GM21390 (cell line): Measurements from ENCODE around the gene TARP.
"Not testable (repeated sequence)": the region's sequence is repeated elsewhere in the genome, so short reads cannot be mapped to it uniquely, and the experiment has no call there.

Experiments used
- ATAC-seq: cut with Tn5 transposase; IDR thresholded peaks from one replicate; pipeline ENCODE4 v1.9.1; 2021; ENCODE audit not compliant: unreplicated experiment

The TARP gene

DNA sequence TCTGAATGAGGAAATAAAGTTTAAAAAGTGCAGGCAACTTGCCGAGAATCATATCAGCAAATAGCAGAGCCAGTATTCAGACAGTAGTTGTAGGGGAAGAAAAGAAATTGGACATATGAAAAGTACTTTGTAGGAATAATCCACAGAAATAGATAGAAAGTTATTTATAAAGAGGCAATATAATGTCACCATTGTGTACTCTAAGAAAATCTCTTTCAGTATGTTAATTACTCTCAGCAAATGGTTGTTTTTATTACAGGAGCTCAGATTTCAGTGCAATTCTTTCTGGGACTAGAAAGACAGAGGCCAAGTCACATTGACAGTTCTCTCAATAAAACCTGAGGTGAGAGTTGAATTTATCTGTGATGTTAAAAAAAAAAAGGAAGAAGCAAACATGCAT lies 10.2 kb downstream of the TARP start:
- ATAC-seq, result not testable (repeated sequence)

- ATAC-seq, result no peak
These were observed 10.9 kb downstream of the TARP start for GRCh38 chr7:38262545-38262944.

DNA sequence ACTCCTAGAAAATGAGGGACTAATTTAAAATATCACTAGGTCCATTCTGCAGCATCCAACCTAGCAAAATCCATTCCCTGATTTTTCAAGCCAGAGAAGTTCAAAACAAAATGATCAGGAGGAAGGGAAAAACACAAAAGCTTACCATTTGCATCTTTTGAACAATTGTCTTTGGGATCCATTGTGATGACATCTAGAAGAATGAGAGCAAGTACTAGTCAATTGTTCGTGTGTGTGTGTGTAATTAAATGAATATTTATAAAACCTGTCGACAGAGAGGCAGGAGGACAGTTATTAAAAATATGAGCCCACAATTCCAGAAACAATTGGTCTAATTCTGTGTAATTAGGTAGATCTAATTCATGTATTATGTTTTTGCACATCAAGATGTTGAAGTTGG lies 11.4 kb downstream of the TARP start:
- not testable (repeated sequence) for ATAC-seq

DNA sequence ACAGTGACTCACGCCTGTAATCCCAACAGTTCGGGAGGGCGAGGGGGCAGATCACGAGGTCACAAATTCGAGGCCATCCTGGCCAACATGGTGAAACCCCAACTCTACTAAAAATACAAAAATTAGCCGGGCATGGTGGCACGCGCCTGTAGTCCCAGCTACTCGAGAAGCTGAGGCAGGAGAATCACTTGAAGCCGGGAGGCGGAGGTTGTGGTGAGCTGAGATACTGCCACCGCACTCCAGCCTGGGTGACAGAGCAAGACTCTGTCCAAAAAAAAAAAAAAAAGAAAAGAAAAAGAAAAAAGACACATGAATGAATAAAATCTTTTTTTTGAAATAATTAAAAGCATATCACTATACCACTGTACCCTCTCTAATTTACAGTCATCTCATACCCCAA lies 11.8 kb downstream of the TARP start:
- ATAC-seq, result not testable (repeated sequence)

DNA sequence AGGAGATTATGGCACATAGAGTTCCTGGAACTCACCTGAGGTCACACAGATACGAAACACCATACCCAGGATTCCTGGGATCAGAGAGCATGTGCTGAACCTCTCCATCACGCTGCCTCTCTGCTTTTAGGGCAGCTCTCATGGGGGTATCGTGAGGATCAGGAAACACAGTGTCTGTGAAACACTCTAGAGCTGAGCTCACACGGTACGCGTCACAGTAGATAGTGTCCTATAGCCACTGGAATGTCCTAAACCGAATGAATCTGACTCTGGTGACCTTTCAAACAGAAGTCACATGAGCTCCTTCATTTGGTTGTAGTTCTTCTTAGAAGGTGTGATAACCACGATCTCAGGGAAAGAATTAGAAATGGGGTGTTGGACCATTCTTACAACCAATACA lies 14.3 kb downstream of the TARP start:
- not testable (repeated sequence) for ATAC-seq

DNA sequence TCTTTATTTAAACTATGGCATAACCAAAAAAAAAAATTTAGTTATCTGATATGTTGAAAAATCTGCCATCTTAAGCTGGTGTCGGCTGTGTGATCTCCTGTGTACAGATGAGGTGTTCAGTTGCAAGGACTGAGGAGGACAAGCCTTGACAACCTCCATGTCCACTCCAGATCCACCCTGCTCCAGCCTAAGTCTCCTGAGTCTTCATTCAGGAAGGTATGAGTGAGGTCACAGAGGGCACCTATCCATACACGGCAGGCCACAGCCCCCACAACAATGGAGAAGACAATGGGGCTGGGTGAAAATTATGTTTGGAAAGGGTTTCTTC lies 16.1 kb downstream of the TARP start:
- no peak for ATAC-seq

GRCh38 chr7:38249849-38250248 lies 23.6 kb downstream of the TARP start:
- peak; percentile 93 for ATAC-seq

GRCh38 chr7:38248069-38248567 lies 25.3 kb downstream of the TARP start:
- no peak for ATAC-seq

- no peak for ATAC-seq
These were observed 27.9 kb downstream of the TARP start for GRCh38 chr7:38245409-38245977.

DNA sequence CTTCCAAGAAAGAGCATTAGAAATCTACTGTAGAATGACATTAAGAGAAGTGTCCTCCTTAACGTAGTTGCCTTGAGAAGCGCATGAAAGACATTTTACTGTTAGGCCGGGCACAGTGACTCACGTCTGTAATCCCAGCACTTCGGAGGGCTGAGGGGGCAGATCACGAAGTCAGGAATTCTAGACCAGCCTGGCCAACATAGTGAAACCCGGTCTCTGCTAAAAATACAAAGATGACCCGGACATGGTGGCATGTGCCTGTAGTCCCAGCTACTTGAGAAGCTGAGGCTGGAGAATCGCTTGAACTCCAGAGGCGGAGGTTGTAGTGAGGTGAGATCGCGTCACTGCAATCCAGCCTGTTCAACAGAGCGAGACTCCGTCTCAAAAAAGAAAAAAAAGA lies 28.9 kb downstream of the TARP start:
- no peak for ATAC-seq

GRCh38 chr7:38243345-38243744 lies 30.1 kb downstream of the TARP start:
- ATAC-seq, result not testable (repeated sequence)

- no peak for ATAC-seq
These were observed 30.6 kb downstream of the TARP start for GRCh38 chr7:38242814-38243213.

DNA sequence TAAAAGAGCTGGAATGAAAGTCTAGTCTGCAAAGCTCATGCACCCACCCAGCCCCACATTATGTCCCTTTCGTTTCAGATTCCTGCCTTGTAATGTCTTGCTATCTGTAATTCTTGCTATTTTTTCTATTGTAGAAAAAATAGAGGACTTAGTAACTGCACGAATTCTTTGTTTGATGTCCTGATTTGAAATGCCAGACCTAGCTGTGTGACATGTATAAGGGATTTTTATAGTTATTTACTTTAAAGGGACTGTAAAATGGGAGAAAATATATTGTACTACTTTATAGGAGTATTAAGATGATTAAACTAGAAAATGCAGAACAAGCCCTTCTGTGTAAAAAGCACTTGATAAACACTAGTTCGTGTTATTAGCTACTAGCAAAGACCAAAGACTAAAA lies 32.4 kb downstream of the TARP start:
- no peak for ATAC-seq

DNA sequence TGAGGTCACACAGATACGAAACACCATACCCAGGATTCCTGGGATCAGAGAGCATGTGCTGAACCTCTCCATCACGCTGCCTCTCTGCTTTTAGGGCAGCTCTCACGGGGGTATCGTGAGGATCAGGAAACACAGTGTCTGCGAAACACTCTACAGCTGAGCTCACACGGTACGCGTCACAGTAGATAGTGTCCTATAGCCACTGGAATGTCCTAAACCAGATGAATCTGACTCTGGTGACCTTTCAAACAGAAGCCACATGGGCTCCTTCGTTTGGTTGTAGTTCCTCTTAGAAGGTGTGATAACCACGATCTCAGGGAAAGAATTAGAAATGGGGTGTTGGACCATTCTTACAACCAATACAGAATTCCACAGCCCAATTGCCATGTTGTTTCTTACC lies 34.3 kb downstream of the TARP start:
- not testable (repeated sequence) for ATAC-seq

GRCh38 chr7:38235606-38236005 lies 37.8 kb downstream of the TARP start:
- no peak for ATAC-seq

GRCh38 chr7:38234759-38235158 lies 38.7 kb downstream of the TARP start:
- not testable (repeated sequence) for ATAC-seq

DNA sequence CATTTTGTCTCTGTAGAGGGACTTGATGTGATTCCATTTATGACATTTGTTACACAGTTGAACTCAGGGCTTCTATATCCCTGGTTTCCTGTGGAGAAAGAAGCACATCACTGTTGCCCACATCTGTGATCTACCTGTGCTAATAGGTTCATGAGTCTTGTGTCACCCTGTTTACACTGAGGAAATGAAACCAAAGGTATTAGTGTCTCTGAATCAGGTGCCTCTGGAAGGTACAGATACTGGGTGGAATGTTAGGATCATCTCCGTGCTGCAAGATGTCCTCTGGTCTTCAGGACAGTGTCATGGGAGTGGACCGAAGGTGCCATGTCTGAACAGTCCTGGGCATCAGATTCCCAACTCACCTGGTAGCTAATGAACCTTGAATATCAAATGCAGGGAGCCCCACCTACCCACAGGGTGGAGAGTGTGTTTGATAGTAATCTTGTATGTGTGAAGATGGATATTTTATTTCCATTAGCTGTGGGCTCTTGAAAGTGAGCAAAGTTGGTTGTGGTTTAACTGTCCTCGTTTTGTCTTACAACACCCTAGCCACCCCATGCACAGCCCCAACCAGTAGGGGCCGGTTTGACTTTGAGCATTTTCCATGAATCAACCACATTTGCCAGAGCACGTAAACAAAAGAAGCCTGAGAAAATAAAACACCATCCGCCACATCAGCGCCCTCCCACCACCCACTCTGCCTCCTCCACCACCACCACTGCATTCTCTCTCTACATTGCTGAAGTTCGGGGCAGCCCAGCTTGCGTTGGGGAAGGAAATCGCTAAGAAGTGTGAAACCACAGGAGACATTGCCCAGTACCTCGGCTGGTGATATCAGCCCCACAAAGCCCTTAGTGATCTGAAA lies 40.7 kb downstream of the TARP start:
- ATAC-seq, result peak; percentile 85

GRCh38 chr7:38229884-38230642 lies 43.4 kb downstream of the TARP start:
- ATAC-seq, result no peak

- no peak for ATAC-seq
These were observed 44.0 kb downstream of the TARP start for GRCh38 chr7:38229386-38229785.

DNA sequence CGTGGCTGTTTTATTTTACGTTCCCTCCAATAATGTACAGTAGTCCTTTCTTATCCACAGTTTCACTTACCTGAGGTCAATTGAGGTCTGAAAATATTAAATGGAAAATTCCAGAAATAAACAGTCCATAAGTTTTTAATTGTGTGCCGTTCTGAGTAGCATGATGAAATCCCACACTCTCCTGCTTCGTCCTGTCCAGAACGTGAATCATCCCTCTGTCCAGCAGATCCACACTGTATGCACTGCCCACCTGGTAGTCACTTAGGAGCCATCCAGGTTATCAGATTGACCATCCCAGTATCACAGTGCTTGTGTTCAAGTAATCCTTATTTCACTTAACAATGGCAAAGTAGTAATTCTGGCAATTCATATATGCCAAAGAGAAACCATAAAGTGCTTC lies 49.0 kb downstream of the TARP start:
- ATAC-seq, result no peak

DNA sequence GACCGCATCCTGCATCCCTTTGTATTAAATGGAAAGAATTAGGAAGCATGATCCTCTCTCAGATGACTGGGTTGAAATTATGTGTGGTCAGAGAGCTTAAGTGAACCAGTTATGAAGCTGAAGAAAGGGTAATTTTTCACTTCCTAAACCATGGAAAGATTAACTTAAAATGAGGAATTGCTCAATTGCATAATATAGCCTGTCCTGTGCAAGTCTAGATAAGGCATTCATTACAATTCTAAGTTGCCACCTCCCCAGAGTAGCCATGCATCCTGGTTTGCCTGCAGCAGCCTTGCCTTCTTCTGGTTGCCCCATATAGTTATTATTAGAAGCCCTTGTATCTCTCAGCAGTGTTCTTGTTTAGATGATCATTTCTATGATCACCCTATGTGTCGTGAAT lies 50.1 kb downstream of the TARP start:
- ATAC-seq, result no peak
